RWPE1 (cell line): ENCODE results near the gene TMEM150B.
"Not testable (repeated sequence)": the region's sequence is repeated elsewhere in the genome, so short reads cannot be mapped to it uniquely, and the experiment has no call there.

Source experiments
- CTCF ChIA-PET: fragments of 350-600 bp; sonication (Branson Sonifier 250); formaldehyde crosslinking; extraction: SDS; loops from one replicate; lab custom pipeline; 2021; lab: Yijun Ruan, JAX
- POLR2A ChIA-PET: fragments of 400-600 bp; formaldehyde crosslinking; extraction: SDS; loops from one replicate; lab custom pipeline; 2020; ENCODE audit warnings: antibody characterized with exemption; ENCODE audit not compliant: low non-redundant PET; lab: Yijun Ruan, JAX
- DNase-seq: peaks from one replicate; pipeline ENCODE4 v3.0.0; 2012; ENCODE audit warnings: low spot score
- H3K27ac ChIP-seq: fragments of 450-650 bp; 2 replicates; pipeline ENCODE4 v1.5.1; 2017
- TF ChIP-seq, protein P1 (sequence below): fragments of 450-650 bp; conservative IDR thresholded peaks from 2 replicates; pipeline ENCODE4 v1.5.1; 2017; ENCODE audit warnings: low read depth, mild to moderate bottlenecking

Gene TMEM150B

DNA sequence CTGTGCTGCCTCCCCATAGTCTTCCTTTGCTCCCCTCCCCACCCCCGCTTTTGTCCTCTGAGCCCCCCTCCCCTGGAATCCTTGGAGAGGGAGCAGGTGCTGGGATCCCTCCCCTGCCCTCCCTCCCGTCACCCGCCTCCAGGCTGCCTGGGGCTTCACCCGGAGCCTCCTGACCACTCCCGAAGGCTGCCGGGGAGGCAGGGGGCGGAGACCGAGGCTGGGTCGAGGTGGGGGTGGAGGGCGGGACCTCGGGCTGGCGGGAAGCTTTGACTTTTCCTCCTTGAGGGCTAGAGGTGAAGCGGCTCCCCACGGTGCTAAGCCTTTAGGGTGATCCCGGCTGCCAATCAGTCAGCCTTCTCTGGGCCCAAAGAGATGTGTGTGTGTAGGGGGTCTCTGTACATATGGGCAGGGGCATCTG is 16.0 kb upstream of the TMEM150B start:
- ChIA-PET CTCF (interaction anchor here (0.6 to 0.7 kb wide), 2 partner anchors 19 to 132 kb away, joined by 3 read pairs; partner anchors contain the start of gene PTPRH), POLR2A (no interaction called here)
- H3K27ac ChIP-seq = peak overlapping the region; percentile 97
- peak; percentile 84 for DNase-seq
- TF ChIP-seq, protein P1, sequence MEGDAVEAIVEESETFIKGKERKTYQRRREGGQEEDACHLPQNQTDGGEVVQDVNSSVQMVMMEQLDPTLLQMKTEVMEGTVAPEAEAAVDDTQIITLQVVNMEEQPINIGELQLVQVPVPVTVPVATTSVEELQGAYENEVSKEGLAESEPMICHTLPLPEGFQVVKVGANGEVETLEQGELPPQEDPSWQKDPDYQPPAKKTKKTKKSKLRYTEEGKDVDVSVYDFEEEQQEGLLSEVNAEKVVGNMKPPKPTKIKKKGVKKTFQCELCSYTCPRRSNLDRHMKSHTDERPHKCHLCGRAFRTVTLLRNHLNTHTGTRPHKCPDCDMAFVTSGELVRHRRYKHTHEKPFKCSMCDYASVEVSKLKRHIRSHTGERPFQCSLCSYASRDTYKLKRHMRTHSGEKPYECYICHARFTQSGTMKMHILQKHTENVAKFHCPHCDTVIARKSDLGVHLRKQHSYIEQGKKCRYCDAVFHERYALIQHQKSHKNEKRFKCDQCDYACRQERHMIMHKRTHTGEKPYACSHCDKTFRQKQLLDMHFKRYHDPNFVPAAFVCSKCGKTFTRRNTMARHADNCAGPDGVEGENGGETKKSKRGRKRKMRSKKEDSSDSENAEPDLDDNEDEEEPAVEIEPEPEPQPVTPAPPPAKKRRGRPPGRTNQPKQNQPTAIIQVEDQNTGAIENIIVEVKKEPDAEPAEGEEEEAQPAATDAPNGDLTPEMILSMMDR = no peak

DNA sequence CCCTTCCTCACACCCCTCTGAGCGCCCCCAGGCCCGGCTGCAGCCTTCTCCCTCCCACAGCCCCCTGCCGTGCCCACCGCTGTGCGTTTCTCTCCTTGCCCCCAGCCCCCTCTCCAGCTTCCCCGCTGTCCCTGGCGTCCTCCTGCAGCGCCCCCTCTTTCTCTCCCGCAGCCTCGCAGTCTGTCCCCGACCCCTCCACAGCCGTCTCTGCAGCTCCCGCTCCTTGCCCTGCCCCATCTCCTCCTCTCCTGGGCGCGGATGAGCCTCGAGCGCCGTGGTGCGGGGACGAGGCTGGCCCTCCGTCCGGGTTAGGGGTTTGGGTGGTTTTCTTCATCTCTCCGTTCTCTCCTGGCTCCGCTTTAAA is 15.6 kb upstream of the TMEM150B start:
- TF ChIP-seq, protein P1 = no peak
- no peak for DNase-seq
- peak overlapping the region; percentile 97 for H3K27ac ChIP-seq
- POLR2A ChIA-PET = no interaction called here
- CTCF ChIA-PET = interaction anchor here (0.6 kb wide), 1 partner anchor 132 kb away, joined by 3 read pairs; the partner anchor contains the start of gene PTPRH

DNA sequence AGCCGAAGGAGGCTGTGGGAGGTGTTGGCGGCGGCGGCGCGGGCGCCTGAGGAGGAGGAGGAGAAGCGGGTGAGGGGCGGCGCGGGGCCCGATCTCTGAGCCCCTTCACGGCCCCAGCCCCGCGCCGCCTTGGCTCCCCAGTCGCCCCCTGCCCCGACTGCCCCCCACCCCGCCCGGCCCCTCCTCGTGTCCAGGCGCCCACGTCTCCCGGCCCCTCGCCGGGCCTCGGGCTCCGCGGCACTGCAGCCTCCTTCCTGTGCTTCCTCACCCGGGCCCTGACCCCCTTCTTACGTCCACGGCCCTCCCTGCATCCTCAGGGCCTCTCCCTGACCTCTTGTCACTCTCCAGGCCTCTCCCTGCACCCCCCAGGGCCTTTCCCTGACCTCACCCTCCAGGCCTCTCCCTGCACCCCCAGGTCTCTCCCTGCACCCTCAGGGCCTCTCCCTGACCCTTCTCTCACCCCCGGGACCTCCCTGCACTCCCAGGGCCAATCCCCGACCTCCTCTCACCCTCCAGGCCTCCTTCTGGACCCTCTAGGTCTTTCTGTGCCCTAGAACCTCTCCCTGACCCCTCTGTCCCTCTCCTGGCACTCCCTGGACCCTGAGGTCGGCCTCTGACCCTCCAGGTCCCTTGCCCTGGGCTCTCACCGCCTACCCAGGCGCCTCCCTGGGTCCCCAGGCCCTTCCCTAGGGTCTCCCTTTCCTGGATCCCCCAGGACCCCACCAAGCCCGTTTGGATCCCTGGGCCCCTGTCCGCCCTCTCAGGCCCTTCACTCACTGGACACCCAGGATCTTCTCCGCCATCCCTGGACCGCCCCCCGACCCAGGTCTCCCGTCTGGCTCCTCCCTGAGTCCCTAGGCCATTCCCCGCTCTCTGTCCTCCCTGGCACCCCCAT is 15.0 kb upstream of the TMEM150B start:
- no peak for DNase-seq
- ChIA-PET POLR2A (interaction anchor here (0.5 to 0.9 kb wide), 4 partner anchors 19 to 45 kb away, joined by 3 to 6 read pairs (median 4); partner anchors contain the start of gene TMEM238), CTCF (interaction anchor here (0.5 to 1.4 kb wide), 5 partner anchors 23 to 131 kb away, joined by 3 to 4 read pairs (median 3); partner anchors contain the start of genes PTPRH and TMEM238)
- TF ChIP-seq, protein P1 = no peak
- H3K27ac ChIP-seq = peak overlapping the region; percentile 97

DNA sequence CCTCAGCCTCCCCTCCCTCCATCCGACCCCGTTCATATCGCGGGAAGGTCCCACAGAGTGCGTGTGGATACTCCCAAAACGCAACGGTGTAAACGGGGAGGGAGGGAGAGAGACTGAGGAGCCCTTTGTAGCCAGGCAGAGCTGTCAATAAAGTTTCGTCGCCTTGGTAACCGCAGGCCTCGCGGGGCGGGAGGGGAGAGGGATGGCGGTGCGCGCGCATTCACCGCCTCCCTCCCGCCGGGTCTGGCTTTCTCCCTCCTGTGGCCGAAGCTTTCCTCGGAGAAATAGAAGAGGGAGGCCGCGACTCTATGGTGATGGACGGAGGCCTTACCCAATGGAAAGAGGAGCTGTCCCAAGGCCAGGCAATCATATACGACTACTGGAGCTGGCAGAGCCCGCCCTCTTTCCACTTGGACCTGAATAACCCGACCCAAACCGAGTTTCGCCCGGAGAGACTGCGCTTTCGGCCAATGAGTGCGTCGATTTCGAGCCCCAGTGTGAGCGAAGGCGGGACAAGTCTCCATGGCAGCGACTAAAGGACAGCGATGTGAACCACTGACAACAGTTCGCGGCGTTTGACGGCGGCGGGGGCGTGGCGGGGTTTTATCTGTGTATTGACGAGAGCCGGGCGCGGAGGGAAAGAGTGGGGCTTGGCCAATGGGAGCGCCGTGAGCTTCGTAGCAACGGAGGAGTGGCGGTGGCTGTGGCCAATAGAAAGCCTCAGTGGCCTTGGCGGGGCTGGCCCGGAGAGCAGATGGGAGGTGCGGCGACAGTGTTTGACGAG is 14.2 kb upstream of the TMEM150B start, which contains the start of gene KMT5C:
KMT5C (plus strand) TSS at position 772 of the 784 bp plus-strand sequence. CDS start 2,061 bp downstream, outside the sequence.
- ChIA-PET POLR2A (interaction anchor here (0.5 to 1.0 kb wide), 10 partner anchors 16 to 233 kb away, joined by 3 to 8 read pairs (median 4); partner anchors contain the start of gene TMEM238), CTCF (interaction anchor here (0.5 to 1.4 kb wide), 5 partner anchors 22 to 193 kb away, joined by 3 to 4 read pairs (median 3); partner anchors contain the start of gene TMEM238)
- DNase-seq = peak; percentile 100
- TF ChIP-seq, protein P1 = no peak
- peak within 1 kb of the TSS; percentile 97 for H3K27ac ChIP-seq

DNA sequence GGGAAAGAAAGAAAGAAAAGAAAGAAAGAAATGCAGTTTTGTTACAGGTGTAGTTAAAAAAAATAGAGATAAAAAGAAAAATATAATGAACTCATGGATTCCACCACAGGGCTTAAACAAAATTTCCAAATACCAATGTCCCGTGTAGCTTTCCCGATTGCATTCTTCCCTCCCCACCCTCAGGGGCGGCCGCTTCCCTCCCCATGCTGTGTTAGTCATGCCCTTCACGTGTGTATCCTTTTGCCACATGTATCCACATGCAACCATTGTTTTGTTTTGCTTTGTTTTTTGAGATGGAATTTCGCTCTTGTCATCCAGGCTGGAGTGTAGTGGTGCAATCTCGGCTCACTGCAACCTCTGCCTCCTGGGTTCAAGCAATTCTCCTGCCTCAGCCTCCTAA is 11.0 kb upstream of the TMEM150B start:
- DNase-seq = peak; percentile 88
- ChIA-PET POLR2A (no interaction called here), CTCF (interaction anchor here (1.1 kb wide), 1 partner anchor 34 kb away, joined by 3 read pairs; the partner anchor contains the start of gene IL11)
- H3K27ac ChIP-seq = peak overlapping the region; percentile 85
- TF ChIP-seq, protein P1 = no peak

DNA sequence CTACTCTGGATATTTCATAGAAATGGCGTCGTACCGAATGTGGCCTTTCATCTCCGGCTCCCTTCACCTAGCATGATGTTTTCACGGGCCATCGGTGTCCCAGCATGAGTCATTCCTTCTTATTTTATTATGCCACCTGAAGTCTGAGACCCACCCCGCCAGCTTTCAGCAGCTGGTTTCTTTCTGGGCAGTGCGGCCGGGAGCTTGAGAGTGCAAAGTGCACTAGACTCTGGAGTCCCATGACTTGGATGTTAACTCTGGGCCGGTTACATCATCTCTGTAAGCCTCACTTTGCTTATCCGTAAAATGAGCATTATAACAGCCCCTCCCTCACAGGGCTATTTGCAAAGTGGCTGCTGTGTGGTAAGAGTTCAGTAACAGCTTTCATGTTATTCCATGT is 8.7 kb upstream of the TMEM150B start:
- no peak for DNase-seq
- TF ChIP-seq, protein P1 = no peak
- POLR2A ChIA-PET = no interaction called here
- H3K27ac ChIP-seq = no peak overlapping the region
- CTCF ChIA-PET = no interaction called here

DNA sequence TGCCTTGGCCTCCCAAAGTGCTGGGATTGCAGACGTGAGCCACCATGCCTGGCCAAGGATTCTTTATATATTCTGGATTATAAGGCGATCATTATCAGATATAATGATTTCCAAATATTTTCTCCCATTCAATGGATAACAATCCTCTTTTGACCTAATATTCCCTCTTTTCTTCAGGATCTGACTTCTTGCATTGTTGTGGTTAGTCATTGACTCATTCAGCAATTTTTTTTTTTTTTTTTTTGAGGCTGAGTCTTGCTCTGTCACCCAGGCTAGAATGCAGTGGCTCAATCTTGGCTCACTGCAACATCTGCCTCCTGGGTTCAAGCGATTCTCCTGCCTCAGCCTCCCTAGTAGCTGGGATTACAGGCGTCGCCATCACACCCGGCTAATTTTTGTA is 4.7 kb upstream of the TMEM150B start:
- H3K27ac ChIP-seq, CTCF ChIA-PET, DNase-seq: not testable (repeated sequence)
- POLR2A ChIA-PET = interaction anchor here (0.7 kb wide), 1 partner anchor 53 kb away, joined by 6 read pairs; no protein-coding TSS in a partner anchor

DNA sequence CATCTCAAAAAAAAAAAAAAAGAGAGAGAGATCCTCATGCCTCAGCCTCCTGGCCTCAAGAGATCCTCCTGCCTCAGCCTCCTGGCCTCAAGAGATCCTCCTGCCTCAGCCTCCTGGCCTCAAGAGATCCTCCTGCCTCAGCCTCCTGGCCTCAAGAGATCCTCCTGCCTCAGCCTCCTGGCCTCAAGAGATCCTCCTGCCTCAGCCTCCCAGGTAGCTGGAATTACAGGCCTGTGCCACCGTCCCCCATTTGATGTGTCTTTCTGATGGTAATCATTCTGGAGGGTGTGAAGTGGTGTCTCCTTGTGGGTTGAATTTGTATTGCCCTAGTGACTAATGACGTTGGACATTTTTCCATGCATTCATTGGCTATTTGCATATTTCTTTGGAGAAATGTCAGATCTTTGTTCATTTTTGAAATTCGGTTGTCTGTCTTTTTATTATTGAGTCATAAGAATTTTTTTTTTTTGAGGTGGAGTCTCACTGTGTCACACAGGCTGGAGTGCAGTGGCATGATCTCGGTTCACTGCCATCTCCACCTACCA is 3.7 kb upstream of the TMEM150B start:
- DNase-seq, CTCF ChIA-PET, POLR2A ChIA-PET, H3K27ac ChIP-seq: not testable (repeated sequence)
